Keratinocyte (primary cell): ENCODE results near the gene NCOA6.
A peak's percentile ranks its signal among the peaks of the same experiment; 100 is the strongest.

Experiments used
- EZH2 ChIP-seq: IDR thresholded peaks from one replicate; pipeline ENCODE4 v1.6.1; 2012; ENCODE audit warnings: inconsistent platforms, mild to moderate bottlenecking, low read length, moderate library complexity
- TF ChIP-seq, protein P1 (sequence below), 3 experiments: IDR thresholded peaks in 1 of 3; conservative IDR thresholded peaks in 1 of 3; optimal IDR thresholded peaks in 1 of 3; 2 replicates in 2 of 3; 3 replicates in 1 of 3; pipeline versions ENCODE3 to v1.5.1; 2011; ENCODE audit warnings: low read length in 3 of 3, mild to moderate bottlenecking in 3 of 3, moderate library complexity in 2 of 3, control low read depth in 1 of 3, inconsistent platforms in 1 of 3; ENCODE audit not compliant: insufficient read depth in 2 of 3; ENCODE audit errors: extremely low read depth in 1 of 3

DNA sequence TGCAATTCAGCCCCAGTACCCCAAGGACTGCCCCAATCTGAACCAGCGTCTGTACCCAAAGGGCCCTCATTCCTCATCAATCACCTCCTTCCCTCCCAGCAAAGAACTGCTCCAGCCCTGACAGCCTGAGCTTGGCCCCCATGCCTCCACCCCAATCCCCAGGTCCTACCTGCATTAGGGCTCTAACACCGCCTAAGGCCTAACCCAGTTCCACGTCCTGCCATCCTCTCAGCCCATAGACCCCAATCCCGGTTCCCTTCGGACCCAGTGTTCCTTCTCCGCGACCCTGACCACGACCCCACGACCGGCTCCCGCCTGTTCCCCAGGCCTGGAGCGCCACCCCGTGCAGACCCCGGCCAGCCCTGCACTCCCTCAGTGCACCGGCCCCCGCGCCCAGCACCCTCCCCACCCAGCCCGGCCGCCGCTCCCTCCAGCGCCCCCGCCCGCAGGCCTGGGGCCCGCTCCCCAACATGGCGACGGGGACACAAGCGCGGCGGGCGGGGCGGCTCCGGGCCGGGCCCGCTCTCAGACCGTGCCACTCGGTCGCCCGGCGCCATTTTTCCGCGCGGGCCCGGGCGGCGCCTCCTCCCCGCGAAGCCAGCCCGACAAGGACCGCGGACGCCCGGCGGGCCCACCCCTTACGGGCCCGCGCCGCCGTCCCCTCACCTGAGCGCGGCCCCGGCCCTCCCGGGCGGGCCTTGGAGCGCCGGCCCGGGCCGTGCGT, 483 bp downstream of the NCOA6 start:
- TF ChIP-seq, protein P1, sequence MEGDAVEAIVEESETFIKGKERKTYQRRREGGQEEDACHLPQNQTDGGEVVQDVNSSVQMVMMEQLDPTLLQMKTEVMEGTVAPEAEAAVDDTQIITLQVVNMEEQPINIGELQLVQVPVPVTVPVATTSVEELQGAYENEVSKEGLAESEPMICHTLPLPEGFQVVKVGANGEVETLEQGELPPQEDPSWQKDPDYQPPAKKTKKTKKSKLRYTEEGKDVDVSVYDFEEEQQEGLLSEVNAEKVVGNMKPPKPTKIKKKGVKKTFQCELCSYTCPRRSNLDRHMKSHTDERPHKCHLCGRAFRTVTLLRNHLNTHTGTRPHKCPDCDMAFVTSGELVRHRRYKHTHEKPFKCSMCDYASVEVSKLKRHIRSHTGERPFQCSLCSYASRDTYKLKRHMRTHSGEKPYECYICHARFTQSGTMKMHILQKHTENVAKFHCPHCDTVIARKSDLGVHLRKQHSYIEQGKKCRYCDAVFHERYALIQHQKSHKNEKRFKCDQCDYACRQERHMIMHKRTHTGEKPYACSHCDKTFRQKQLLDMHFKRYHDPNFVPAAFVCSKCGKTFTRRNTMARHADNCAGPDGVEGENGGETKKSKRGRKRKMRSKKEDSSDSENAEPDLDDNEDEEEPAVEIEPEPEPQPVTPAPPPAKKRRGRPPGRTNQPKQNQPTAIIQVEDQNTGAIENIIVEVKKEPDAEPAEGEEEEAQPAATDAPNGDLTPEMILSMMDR (optimal IDR thresholded peaks at IDR 0.05 in 1 of 3, IDR thresholded peaks at IDR 0.05 in 1 of 3, conservative IDR thresholded peaks at IDR 0.05 in 1 of 3; ENCODE audit: extremely low read depth in 1 of 3, insufficient read depth in 2 of 3, low read length in 3 of 3) = peak in 1 of 3 experiments; percentile 9
- TF ChIP-seq EZH2 = no peak
